ENCODE data around the gene CHD3. TPM values are rescaled to one million over a fixed set of nuclear protein-coding genes. Genes with fewer than 3 reads are reported as not detected.

The CHD3 gene
- total RNA-seq, 2 donors from 2014 or later, result 53.7 to 69.9 TPM

- TF ChIP-seq POLR2A (IDR thresholded peaks at IDR 0.05), result peak in 2 of 3 donors; percentile 49 to 64
- no peak for TF ChIP-seq CTCF (IDR thresholded peaks at IDR 0.05)
- DNase-seq, result peak; percentile 48 to 59 (median 52)
- intact Hi-C loops (cut with DNase I), result no loop called here
- 0 to 2% methylated on average over 9 to 50 of the region's 64 CpGs for WGBS, 2 donors
- Histone ChIP-seq H3K36me3 (replicated peaks in 1 of 2; ENCODE audit: insufficient read depth in 1 of 2, low read depth in 2 of 2) (no peaks in the 10 kb centered on the region), H3K4me1 (peaks cover 59% of the 10 kb centered on the region), H3K4me3 (peak overlapping the region; percentile 53 to 77), H3K27ac (peak overlapping the region; percentile 90 to 98 (median 94)), H3K9me3 (no peaks in the 10 kb centered on the region), H3K27me3 (no peaks in the 10 kb centered on the region)
- ATAC-seq, result peak; percentile 2
Measured at GRCh38 chr17:7885367-7886226, 3.0 kb upstream of the CHD3 start.

GRCh38 chr17:7886227-7887037 is 2.2 kb upstream of the CHD3 start:
- DNase-seq, result peak; percentile 34 to 64 (median 48)
- peaks cover 0 to 4% of the 10 kb centered on the region in 2 donors for H3K36me3 ChIP-seq (replicated peaks in 1 of 2; ENCODE audit: insufficient read depth in 1 of 2, low read depth in 2 of 2)
- peak overlapping the region; percentile 90 to 98 (median 94) for H3K27ac ChIP-seq
- TF ChIP-seq CTCF (IDR thresholded peaks at IDR 0.05), result no peak
- TF ChIP-seq POLR2A (IDR thresholded peaks at IDR 0.05), result peak in 1 of 3 donors; percentile 2
- 1% methylated on average over 20 to 30 of the region's 30 CpGs for WGBS, 2 donors
- H3K4me1 ChIP-seq, result peaks cover 57% of the 10 kb centered on the region
- H3K4me3 ChIP-seq, result peak overlapping the region; percentile 53 to 77
- intact Hi-C loops (cut with DNase I), result no loop called here
- no peak for ATAC-seq
- no peaks in the 10 kb centered on the region for H3K27me3 ChIP-seq
- H3K9me3 ChIP-seq, result no peaks in the 10 kb centered on the region

GRCh38 chr17:7887038-7887481 is 1.5 kb upstream of the CHD3 start:
- no peak for ATAC-seq

More at GRCh38 chr17:7887038-7887481, 1.5 kb upstream of the CHD3 start:
- Histone ChIP-seq H3K27ac (peak overlapping the region; percentile 90 to 98 (median 94)), H3K4me1 (peaks cover 54% of the 10 kb centered on the region), H3K4me3 (no peak overlapping the region), H3K36me3 (replicated peaks in 1 of 2; ENCODE audit: insufficient read depth in 1 of 2, low read depth in 2 of 2) (peaks cover 0 to 6% of the 10 kb centered on the region in 2 donors), H3K9me3 (no peaks in the 10 kb centered on the region), H3K27me3 (no peaks in the 10 kb centered on the region)
- 1% methylated on average over 8 of the region's 8 CpGs for WGBS, 2 donors
- intact Hi-C loops (cut with DNase I), result no loop called here
- DNase-seq, result no peak
- TF ChIP-seq CTCF (IDR thresholded peaks at IDR 0.05) (no peak), POLR2A (IDR thresholded peaks at IDR 0.05) (no peak)
